HG03442 (cell line): ENCODE results near the gene RREB1.

Source experiments
- ATAC-seq: cut with Tn5 transposase; IDR thresholded peaks from one replicate; pipeline ENCODE4 v1.9.1; 2021; ENCODE audit warnings: mild to moderate bottlenecking, moderate library complexity; ENCODE audit not compliant: unreplicated experiment

Gene RREB1

GRCh38 chr6:7107578-7108195, at the start of gene RREB1:
RREB1 (plus strand) TSS chr6:7107961; CDS start chr6:7181912, 73,951 bp downstream.
- ATAC-seq, result peak; percentile 53

- ATAC-seq, result no peak
Measured at GRCh38 chr6:7058250-7058923, 49.4 kb upstream of the RREB1 start.

GRCh38 chr6:7060769-7061516, 46.8 kb upstream of the RREB1 start:
- ATAC-seq, result no peak

GRCh38 chr6:7062451-7063162, 45.2 kb upstream of the RREB1 start:
- no peak for ATAC-seq

- no peak for ATAC-seq
Measured at GRCh38 chr6:7067305-7067704, 40.5 kb upstream of the RREB1 start.

GRCh38 chr6:7071405-7071804, 36.4 kb upstream of the RREB1 start:
- ATAC-seq, result no peak

GRCh38 chr6:7073082-7073820, 34.5 kb upstream of the RREB1 start:
- ATAC-seq, result no peak

- ATAC-seq, result peak; percentile 97
Measured at GRCh38 chr6:7073821-7074525, 33.8 kb upstream of the RREB1 start.

GRCh38 chr6:7074870-7075269, 32.9 kb upstream of the RREB1 start:
- no peak for ATAC-seq

GRCh38 chr6:7075341-7076000, 32.3 kb upstream of the RREB1 start:
- ATAC-seq, result no peak

GRCh38 chr6:7077856-7078255, 29.9 kb upstream of the RREB1 start:
- ATAC-seq, result no peak

- ATAC-seq, result no peak
Measured at GRCh38 chr6:7078856-7079255, 28.9 kb upstream of the RREB1 start.

- ATAC-seq, result no peak
Measured at GRCh38 chr6:7080311-7080710, 27.4 kb upstream of the RREB1 start.

GRCh38 chr6:7085911-7086310, 21.9 kb upstream of the RREB1 start:
- no peak for ATAC-seq

GRCh38 chr6:7086488-7086887, 21.3 kb upstream of the RREB1 start:
- ATAC-seq, result peak; percentile 72

- ATAC-seq, result no peak
Measured at GRCh38 chr6:7087066-7087465, 20.7 kb upstream of the RREB1 start.

GRCh38 chr6:7087491-7087979, 20.2 kb upstream of the RREB1 start:
- peak; percentile 61 for ATAC-seq

- no peak for ATAC-seq
Measured at GRCh38 chr6:7088076-7088742, 19.6 kb upstream of the RREB1 start.

GRCh38 chr6:7098993-7099392, 8.8 kb upstream of the RREB1 start:
- no peak for ATAC-seq
